HG03097 (cell line): ENCODE data around the gene GSG1.

Experiments
- ATAC-seq: cut with Tn5 transposase; IDR thresholded peaks from one replicate; pipeline ENCODE4 v1.9.1; 2021; ENCODE audit not compliant: unreplicated experiment, low FRiP score

GSG1 gene

GRCh38 chr12:13121568-13121967, 18.1 kb upstream of the GSG1 start:
- ATAC-seq: no peak

GRCh38 chr12:13120413-13120812, 16.9 kb upstream of the GSG1 start:
- ATAC-seq: no peak

GRCh38 chr12:13119826-13120225, 16.4 kb upstream of the GSG1 start:
- no peak for ATAC-seq

GRCh38 chr12:13117029-13117428, 13.6 kb upstream of the GSG1 start:
- ATAC-seq: no peak

DNA sequence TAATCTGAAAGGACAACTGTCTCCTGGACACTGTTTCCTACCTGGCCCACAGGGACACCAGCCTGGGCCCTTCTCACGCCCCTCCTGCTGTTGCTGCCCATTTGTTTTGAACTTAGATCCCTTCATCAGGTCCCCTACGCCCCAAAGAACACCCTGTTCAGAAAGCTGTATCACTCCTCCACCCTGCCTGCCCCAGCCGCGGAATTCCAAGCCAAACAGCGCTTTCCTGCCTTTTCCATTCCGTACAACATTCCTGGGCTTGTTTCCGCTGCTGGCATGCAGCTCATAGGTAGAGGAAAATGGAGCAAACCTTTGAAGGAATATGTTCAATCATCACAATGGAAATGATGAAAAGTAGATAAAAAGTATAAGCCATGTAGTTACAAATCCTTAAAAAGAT, 12.8 kb upstream of the GSG1 start:
- ATAC-seq: no peak

- ATAC-seq: no peak
Measured at GRCh38 chr12:13114251-13115052, 11.0 kb upstream of the GSG1 start.

DNA sequence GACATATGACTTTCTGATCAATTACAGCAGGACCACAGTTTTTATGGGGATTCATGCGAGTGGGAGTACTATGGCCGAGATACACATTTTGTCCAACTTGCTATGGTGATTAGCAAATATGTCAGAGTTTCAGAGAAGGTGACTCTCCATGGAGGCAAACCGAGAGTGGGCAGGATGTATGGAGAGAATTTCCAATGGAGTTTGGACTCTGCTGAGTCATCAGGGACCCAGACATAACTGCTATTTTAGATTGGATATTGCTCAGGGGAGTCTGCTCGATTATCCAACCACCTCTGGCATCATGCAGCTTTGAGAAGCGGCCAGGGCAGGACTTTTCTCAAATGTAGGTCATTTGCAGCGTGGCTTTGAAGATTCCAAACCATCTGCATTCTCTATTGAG, 9.5 kb upstream of the GSG1 start:
- no peak for ATAC-seq

GRCh38 chr12:13106666-13107065, 3.2 kb upstream of the GSG1 start:
- no peak for ATAC-seq

DNA sequence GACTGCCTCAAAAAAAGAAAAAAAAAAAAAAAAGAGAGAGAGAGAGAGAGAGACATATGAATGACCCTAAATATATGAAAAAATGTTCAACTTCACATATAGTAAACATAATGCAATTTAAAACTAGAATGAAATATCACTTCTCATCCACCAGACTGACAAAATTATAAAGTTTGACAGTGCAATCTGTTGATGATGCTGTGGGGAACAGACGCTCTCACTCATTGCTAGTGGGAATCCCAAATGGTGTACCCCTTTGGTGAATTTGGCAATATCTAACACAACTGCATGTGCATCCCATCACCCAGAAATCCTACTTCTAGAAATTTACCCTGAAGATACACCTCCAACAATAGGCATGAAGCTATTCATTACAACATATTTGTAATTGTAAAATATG, 2.3 kb upstream of the GSG1 start:
- ATAC-seq: no peak

GRCh38 chr12:13104409-13104808, 942 bp upstream of the GSG1 start:
- ATAC-seq: no peak

DNA sequence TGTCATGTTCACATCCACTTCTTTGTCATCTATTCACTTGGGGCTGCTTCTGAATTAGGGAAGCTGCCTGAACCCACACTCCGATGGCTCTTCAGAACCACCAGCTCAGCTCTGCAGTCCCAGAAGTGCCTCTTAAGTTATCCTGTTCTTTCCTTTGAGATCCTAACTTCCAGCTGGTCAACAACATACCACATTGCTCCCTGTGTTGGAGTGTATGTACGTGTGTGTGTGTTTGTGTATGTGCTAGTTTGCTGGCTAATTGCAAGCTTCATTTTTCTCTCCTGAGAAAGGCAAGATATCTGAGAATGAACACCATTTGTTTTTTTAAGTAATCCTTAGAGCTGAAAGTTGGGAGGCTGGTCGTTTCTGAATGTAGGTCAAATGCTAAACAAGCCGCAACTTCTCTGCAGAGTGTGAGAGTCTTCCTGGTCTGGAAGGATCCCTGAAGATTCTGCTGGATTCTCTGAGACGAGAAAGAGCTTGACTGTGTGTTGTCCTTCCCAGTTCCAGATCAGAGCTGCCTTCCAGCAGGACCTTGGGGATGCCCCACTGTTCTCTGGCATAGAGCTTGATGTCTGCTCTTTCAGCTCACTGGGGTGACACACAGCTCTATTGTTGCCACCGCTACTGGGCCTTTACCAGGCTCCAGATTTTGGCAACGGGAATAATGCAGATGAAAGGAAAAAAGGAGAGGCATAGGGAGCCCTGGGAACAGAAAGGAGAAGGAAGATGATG, 839 bp downstream of the GSG1 start:
- ATAC-seq: no peak

DNA sequence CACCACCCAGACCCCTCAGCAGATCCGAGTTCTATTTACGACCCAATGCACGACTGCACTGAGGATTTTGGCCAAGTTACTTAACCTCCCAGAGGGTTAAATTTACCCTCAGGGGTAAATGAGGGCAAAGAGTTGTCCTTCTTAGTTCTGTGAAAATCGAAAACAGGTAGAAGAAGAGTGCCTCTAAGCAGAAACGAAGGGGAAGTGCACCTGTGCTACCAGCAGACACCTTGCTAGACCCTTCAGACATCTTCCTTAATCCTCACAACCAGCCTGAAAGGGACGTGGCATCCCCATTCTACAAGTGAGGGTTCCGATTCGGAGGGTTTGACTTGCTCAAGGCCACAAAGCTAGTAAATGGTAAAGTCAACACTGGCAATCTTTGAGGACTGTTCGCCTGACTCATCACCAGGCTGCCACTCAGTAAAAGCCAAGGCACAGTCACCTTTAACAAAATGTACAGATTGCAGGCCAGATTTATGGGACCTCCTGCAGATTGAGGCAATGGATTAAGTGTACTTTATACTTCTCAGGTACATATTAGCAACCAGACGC, 1.6 kb downstream of the GSG1 start:
- ATAC-seq: no peak

DNA sequence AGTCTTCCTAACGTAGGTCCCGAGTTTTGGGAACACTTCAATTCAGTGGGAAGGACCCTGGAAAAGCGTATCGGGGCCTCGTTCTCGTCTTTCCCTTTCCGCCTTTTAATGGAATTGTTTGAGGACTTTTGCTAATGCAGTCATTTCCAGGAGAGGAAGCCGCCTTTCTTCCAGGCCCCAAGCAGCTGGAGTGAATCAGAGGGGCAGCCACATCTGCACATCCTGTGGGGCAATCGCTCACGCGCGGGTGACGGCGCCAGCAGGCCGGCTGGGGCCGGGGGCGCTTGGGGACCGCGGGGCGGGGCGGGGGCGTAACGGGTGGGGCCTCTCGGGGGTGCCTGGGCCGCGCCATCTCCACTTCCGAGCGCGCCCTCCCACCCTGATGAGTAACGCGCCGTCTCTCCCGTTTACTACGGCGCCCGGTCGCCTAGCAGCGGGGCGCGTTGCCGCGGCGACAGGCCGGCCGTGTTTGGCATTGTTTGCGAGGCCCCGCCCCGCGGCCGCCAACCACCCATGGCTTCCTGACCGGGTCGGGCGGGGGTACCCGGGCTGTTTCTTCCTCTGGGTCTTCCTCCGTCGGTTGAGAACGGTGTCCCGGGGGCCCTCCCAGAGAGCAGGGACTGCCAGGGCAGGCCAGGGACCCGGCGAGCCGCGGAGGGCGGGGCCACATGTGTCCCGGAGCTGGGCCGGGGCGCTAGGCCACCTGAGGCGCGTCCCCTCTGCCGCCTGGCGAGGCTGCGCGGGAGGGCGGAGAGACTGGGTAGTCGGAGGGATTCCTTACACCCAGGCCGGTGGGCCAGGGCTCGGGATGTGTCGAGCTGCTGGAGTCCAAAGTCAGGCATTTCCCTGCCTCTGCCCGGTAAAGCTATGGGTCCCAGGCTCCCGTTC, 2.3 kb downstream of the GSG1 start:
- peak; percentile 79 for ATAC-seq

GRCh38 chr12:13100605-13100881, 2.9 kb downstream of the GSG1 start:
- ATAC-seq: no peak

GRCh38 chr12:13099844-13100604, 3.4 kb downstream of the GSG1 start:
- no peak for ATAC-seq

DNA sequence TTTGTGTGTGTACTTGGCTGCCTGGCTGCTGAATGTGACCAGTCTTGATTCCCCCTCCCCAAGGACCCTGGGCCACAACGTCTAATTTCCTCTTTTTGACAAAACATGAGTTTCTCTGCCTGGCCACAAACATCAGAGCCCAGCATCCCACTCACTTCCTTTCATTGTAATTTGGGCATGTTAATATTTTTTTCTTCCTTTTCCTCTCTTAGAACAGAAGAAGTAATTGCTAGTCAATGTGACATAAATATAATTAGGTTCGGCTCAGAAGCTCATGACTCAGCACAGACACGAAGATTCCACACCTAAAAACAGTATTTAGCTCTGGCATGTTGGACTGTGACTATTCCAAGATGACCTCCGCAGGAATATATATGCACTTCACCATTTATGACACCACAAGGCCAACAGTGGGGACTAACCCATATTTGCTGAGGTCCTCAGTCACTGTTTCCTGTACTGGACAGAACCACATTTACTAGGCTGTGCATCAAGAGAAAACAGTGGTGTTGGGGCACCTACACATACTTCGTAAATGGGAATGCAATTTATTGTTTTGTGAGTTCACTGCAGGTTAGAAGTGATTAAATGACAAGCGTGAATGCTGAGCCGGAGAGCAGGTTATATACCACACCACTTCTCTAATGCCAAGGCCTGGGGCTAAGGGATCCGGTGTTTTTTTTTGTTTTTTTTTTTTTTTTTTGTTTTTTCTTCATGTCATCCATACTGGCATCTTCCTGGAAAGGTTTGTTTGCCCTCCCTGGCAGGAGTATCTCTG, 4.2 kb downstream of the GSG1 start:
- no peak for ATAC-seq

DNA sequence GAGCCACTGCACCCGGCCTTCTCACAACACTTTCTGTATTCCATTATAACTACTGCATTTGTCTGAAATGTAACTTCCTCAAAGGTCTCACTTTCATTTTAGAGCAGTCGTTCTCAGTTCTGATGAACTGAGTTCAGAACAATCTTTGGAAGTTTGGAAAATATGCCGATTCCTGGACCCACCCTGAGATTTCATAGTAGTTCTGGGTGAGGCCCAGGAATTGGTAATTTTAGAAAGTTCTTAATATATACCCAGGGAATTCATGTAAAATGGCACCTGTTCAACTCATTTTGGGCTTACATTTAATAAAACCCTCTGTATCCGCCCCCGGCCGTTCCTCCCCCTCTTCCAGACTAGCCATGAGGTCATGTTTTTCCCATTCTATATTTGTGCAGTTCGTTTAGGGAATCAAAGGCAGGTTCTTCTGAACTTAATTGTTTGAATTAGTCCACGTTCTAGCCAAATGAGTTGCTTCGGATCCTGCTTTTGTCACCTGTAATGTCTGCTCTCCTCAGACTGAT, 5.9 kb downstream of the GSG1 start:
- ATAC-seq: no peak

DNA sequence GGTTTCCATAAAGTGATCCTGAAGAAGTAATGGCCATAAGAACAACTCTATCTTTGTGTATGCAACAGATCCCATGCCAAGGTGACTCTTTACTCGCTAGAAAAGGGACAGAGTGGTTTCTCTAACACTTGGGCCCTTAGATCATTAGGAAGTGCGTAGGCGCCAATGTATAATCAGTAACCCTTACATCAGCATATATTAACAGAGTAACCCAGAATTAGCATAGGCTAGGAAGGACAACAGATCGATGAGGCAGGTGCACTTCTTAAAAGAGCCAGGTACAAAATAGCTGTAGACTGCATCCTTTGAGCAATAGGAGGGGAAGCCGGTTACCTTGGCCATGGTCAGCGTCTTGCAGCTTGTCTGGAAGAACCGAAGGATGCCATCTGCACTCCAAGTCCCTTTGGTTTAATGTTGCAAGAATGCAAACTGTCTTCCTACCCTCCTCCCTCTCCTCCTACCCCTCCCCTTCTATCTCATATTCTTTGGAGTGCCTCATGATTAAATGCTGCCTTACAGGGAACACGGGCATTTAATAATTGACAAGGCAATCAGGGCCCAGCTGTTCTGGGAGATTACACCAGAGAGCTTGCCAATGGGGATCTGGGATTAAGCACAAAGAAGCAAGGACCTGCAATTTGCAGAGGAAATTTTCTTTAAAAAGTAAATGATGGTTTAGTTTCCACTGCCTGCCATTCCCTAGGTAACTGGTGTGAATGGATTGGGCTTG, 8.0 kb downstream of the GSG1 start:
- ATAC-seq: no peak

DNA sequence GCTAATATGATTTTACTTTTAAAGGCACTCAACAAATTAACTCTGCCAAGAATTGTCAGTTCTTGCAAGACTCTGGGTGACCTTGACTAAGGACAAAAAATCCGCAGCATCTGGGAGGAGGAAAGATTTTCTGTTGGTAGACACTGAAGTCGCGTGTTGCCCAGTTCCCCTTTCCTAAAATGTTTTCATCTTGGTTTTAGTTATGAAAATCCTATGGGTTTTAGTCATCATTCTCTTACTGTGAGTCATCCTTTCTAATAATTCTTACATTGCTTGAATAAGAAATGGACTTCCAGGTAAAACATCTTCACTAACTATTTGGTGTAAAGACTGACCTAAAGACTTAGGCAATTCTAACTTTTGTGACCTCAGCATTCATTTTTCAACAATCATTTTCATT, 9.1 kb downstream of the GSG1 start:
- peak; percentile 51 for ATAC-seq
